Measurements from ENCODE around the gene UBTD1. TPM values are rescaled to one million over a fixed set of nuclear protein-coding genes. Genes with fewer than 3 reads are reported as not detected.

UBTD1 gene
- polyA plus RNA-seq, 1 donor from 2014 or later = 3.3 TPM

- TF ChIP-seq EZH2 (IDR thresholded peaks at IDR 0.05; ENCODE audit: borderline replicate concordance, insufficient read depth, low read length, poor library complexity, severe bottlenecking) (no peak), TAF1 (IDR thresholded peaks at IDR 0.05; ENCODE audit: low read depth) (no peak)
These were observed 79.6 kb downstream of the UBTD1 start (continued) for GRCh38 chr10:97578171-97578844.

GRCh38 chr10:97580421-97581367 lies 82.0 kb downstream of the UBTD1 start:
- Histone ChIP-seq H3K4me3 (ENCODE audit: low read length) (no peak overlapping the region), H2AFZ (ENCODE audit: low read depth, low read length) (no peak overlapping the region), H3K79me2 (replicated peaks; ENCODE audit: insufficient read depth, low read length) (no peaks in the 10 kb centered on the region), H3K9me3 (ENCODE audit: low read length) (no peaks in the 10 kb centered on the region), H3F3A (ENCODE audit: insufficient read depth, low read length, poor library complexity, severe bottlenecking) (no peaks in the 10 kb centered on the region), H3K27me3 (ENCODE audit: insufficient read depth, low read depth, low read length) (no peaks in the 10 kb centered on the region), H3K9me2 (ENCODE audit: insufficient read depth, low read length) (no peaks in the 10 kb centered on the region), H4K20me1 (ENCODE audit: insufficient read depth) (no peaks in the 10 kb centered on the region), H3K27ac (ENCODE audit: low read length) (no peak overlapping the region), H3K9ac (ENCODE audit: low read length) (no peak overlapping the region), H3K36me3 (ENCODE audit: insufficient read depth, low read length) (no peaks in the 10 kb centered on the region), H3K4me2 (ENCODE audit: low read length) (no peak overlapping the region)
- no peak for TF ChIP-seq TAF1 (IDR thresholded peaks at IDR 0.05; ENCODE audit: low read depth)
- TF ChIP-seq CTCF (IDR thresholded peaks at IDR 0.05; ENCODE audit: poor library complexity, severe bottlenecking) = no peak
- TF ChIP-seq REST (IDR thresholded peaks at IDR 0.05; ENCODE audit: borderline replicate concordance) = no peak
- TF ChIP-seq EZH2 (IDR thresholded peaks at IDR 0.05; ENCODE audit: borderline replicate concordance, insufficient read depth, low read length, poor library complexity, severe bottlenecking) = no peak
- TF ChIP-seq SMC3 (conservative IDR thresholded peaks at IDR 0.05; ENCODE audit: poor library complexity) = no peak
- no peak for TF ChIP-seq POLR2AphosphoS5 (IDR thresholded peaks at IDR 0.05)
- TF ChIP-seq EP300 (conservative IDR thresholded peaks at IDR 0.05; ENCODE audit: poor library complexity, severe bottlenecking) = no peak
- no peak for TF ChIP-seq MXI1 (conservative IDR thresholded peaks at IDR 0.05; ENCODE audit: poor library complexity, severe bottlenecking)
- TF ChIP-seq RAD21 (conservative IDR thresholded peaks at IDR 0.05) = no peak

All from neural cell (in vitro differentiated cells).